D721Med (cell line): Measurements from ENCODE around the gene KANK4.
"Not testable (repeated sequence)": the region's sequence is repeated elsewhere in the genome, so short reads cannot be mapped to it uniquely, and the experiment has no call there.

ENCODE experiments used
- DNase-seq: peaks from one replicate; pipeline ENCODE4 v3.0.0; 2011; ENCODE audit warnings: low spot score; ENCODE audit not compliant: insufficient read length
- FAIRE-seq: peaks from 2 replicates; lab custom pipeline; 2011; peaks lifted over from hg19 to GRCh38; lab: Jason Lieb, UNC
- CTCF ChIP-seq: IDR thresholded peaks from 2 replicates; pipeline ENCODE4 v1.5.1; 2012; ENCODE audit warnings: mild to moderate bottlenecking, control low read depth; ENCODE audit not compliant: insufficient read depth; ENCODE audit errors: missing control alignments

The KANK4 gene

GRCh38 chr1:62222321-62222720, 96.9 kb downstream of the KANK4 start:
- DNase-seq (no peak), FAIRE-seq (no peak)
- no peak for TF ChIP-seq CTCF

DNA sequence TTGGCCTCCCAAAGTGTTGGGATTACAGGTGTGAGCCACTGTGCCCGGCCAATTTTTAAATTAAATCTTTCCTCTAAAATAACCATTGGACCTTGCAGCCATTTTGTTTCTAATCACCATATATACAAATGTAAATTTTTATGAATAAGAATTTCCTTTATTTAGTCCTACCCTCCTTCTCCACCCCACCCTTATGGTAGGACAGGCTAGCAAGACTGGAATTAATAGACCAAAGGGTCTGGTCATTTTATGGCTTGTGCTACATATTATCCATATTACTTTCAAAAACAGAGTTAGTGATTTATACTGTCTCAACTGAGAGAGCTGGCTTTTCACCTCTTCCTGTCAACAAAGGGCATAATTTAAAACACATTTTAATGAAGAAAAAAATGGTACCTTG, 98.1 kb downstream of the KANK4 start:
- TF ChIP-seq CTCF = no peak
- no peak for DNase-seq
- no peak for FAIRE-seq

DNA sequence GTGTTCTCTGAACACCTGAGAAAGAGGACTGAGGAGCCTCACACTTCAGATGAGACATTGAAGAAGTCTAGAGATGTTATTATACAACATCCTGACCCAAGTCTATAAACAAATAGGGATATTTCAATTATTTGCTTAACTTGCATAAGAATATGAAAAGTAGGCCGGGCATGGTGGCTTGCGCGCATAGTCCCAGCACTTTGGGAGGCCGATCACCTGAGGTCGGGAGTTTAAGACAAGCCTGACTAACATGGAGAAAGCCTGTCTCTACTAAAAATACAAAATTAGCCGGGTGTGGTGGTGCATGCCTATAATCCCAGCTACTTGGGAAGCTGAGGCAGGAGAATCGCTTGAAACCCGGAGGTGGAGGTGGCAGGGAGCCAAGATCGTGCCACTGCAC, 98.8 kb downstream of the KANK4 start:
- not testable (repeated sequence) for FAIRE-seq, DNase-seq

GRCh38 chr1:62218604-62219003, 100.6 kb downstream of the KANK4 start:
- no peak for DNase-seq
- FAIRE-seq = no peak

GRCh38 chr1:62213075-62213914, 105.9 kb downstream of the KANK4 start:
- DNase-seq (no peak), FAIRE-seq (no peak)
- TF ChIP-seq CTCF = no peak

More at GRCh38 chr1:62218604-62219003, 100.6 kb downstream of the KANK4 start:
- TF ChIP-seq CTCF = no peak

DNA sequence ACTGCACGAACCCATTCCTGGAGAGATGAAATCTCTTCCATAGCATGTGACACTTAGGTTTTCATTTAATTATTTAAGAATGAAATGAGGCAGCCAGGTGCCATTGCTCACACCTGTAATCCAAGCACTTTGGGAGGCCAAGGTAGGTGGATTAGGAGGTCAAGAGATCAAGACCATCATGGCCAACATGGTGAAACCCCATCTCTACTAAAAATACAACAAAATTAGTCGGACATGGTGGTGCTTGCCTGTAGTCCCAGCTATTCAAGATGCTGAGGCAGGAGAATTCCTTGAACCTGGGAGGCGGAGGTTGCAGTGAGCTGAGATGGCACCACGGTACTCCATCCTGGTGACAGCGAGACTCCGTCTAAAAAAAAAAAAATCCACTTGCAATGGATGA, 106.8 kb downstream of the KANK4 start:
- TF ChIP-seq CTCF = no peak
- FAIRE-seq (no peak), DNase-seq (no peak)

DNA sequence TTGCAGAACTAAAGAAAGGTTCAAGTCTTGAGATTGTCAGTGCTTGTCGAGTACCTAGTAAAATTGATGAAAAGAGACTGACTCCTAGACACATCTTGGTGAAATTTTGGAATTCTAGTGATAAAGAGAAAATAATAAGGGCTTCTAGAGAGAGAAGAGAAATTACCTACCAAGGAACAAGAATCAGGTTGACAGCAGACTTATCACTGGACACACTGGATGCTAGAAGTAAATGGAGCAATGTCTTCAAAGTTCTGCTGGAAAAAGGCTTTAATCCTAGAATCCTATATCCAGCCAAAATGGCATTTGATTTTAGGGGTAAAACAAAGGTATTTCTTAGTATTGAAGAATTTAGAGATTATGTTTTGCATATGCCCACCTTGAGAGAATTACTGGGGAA, 108.3 kb downstream of the KANK4 start:
- FAIRE-seq (no peak), DNase-seq (no peak)
- TF ChIP-seq CTCF = no peak
